Suprapubic skin (tissue), 4 donors: Measurements from ENCODE around the gene OVOL1.

Experiments used
- CTCF ChIP-seq, 2 donors: fragments of 200-600 bp in 1 of 2; fragments of 450-650 bp in 1 of 2; sonication (generic) in 1 of 2; IDR thresholded peaks; one replicate each; pipeline ENCODE4 v1.5.1; 2016 to 2019; ENCODE audit warnings: antibody characterized with exemption in 2 of 2, mild to moderate bottlenecking in 1 of 2, moderate library complexity in 1 of 2
- EP300 ChIP-seq: sonication (generic); formaldehyde crosslinking; IDR thresholded peaks from one replicate; pipeline ENCODE4 v1.6.1; 2017; ENCODE audit warnings: antibody characterized with exemption
- POLR2A ChIP-seq, 2 donors: fragments of 450-650 bp; IDR thresholded peaks; one replicate each; pipeline ENCODE4 v1.6.1; 2017; ENCODE audit warnings: antibody characterized with exemption in 2 of 2, mild to moderate bottlenecking in 2 of 2, moderate library complexity in 2 of 2
- POLR2AphosphoS5 ChIP-seq, 3 donors: sonication (generic); formaldehyde crosslinking; IDR thresholded peaks; one replicate each; pipeline ENCODE4 v1.6.1; 2017; ENCODE audit warnings: antibody characterized with exemption in 3 of 3

- TF ChIP-seq POLR2AphosphoS5 (IDR thresholded peaks at IDR 0.05) (no peak), CTCF (IDR thresholded peaks at IDR 0.05) (no peak), POLR2A (IDR thresholded peaks at IDR 0.05) (no peak), EP300 (no peak)
These were observed 9.6 kb upstream of the OVOL1 start for GRCh38 chr11:65777241-65777640.
